ENCODE data around the gene GLCE. TPM values are rescaled to one million over a fixed set of nuclear protein-coding genes. Genes with fewer than 3 reads are reported as not detected.

GLCE gene
- polyA plus RNA-seq, 1 donor, result 27.4 TPM

- no peak for DNase-seq (ENCODE audit: low read depth)
Observed at GRCh38 chr15:69319384-69320375, 159.2 kb downstream of the GLCE start.

GRCh38 chr15:69320977-69321554 lies 160.6 kb downstream of the GLCE start:
- DNase-seq (ENCODE audit: low read depth), result no peak

Other genes with a start within 250 kb of the GLCE start
- gene SPESP1, start 230.1 kb upstream of the GLCE start, polyA plus RNA-seq (ENCODE audit: insufficient read length), result 2.4 TPM
- 0.24 TPM for gene NOX5, start 145.9 kb upstream of the GLCE start, polyA plus RNA-seq (ENCODE audit: insufficient read length)
- 0.37 TPM for gene PAQR5, start 138.3 kb downstream of the GLCE start, polyA plus RNA-seq (ENCODE audit: insufficient read length)